GM12878 (cell line): ENCODE results near the gene MAF. TPM values are rescaled to one million over a fixed set of nuclear protein-coding genes. Genes with fewer than 3 reads are reported as not detected.

Experiments used
- ATAC-seq: fragments of 200-7000 bp; cut with Tn5 transposase; 3 replicates; pipeline ENCODE4 v1.9.1; 2020; ENCODE audit warnings: mild to moderate bottlenecking, moderate library complexity
- BruUV-seq: library from RNA; stranded (reverse); fragments of 400-500 nt; replicated peaks from 2 replicates; lab custom pipeline; 2021; lab: Mats Ljungman, UMichigan
- CTCF ChIA-PET: fragments of 300-600 bp; sonication (Branson Sonifier 250); formaldehyde crosslinking; extraction: SDS; loops from one replicate; lab custom pipeline; 2021; ENCODE audit warnings: inconsistent platforms; lab: Yijun Ruan, JAX
- POLR2A ChIA-PET: fragments of 350-600 bp; formaldehyde crosslinking; extraction: SDS; loops from one replicate; lab custom pipeline; 2021; ENCODE audit warnings: inconsistent platforms; lab: Charles Lee
- RAD21 ChIA-PET: fragments of 300-600 bp; sonication (Branson Sonifier 250); formaldehyde crosslinking; loops from one replicate; lab custom pipeline; 2023; ENCODE audit warnings: antibody characterized with exemption; ENCODE audit not compliant: unreplicated experiment; lab: Charles Lee
- SMC1A ChIA-PET: fragments of 300-600 bp; sonication (Branson Sonifier 250); formaldehyde crosslinking; loops from one replicate; lab custom pipeline; 2023; ENCODE audit not compliant: unreplicated experiment, uncharacterized antibody; lab: Charles Lee
- DNase-seq: peaks from one replicate; pipeline ENCODE4 v3.0.0-alpha.2; 2011; ENCODE audit warnings: low read depth, low spot score
- FAIRE-seq: peaks from 3 replicates; lab custom pipeline; 2011; peaks lifted over from hg19 to GRCh38; lab: Jason Lieb, UNC
- H2AFZ ChIP-seq: 2 replicates; pipeline ENCODE4 v1.6.0; 2011; ENCODE audit warnings: low read depth, low read length, control low read depth; ENCODE audit not compliant: control insufficient read depth
- H3K27ac ChIP-seq: 2 replicates; pipeline ENCODE4 v1.5.1; 2011; ENCODE audit warnings: control low read depth; ENCODE audit not compliant: control insufficient read depth, insufficient read depth
- H3K27me3 ChIP-seq, 2 experiments: replicated peaks in 1 of 2; 2 replicates each; pipeline versions ENCODE4 v1.6.0 to v1.6.1; 2011; ENCODE audit warnings: low read length in 1 of 2; ENCODE audit not compliant: control insufficient read depth in 2 of 2, insufficient read depth in 2 of 2
- H3K36me3 ChIP-seq, 2 experiments: 2 replicates each; pipeline ENCODE4 v1.5.1; 2011; ENCODE audit warnings: low read length in 1 of 2; ENCODE audit not compliant: control insufficient read depth in 2 of 2, insufficient read depth in 2 of 2
- H3K4me1 ChIP-seq: 2 replicates; pipeline ENCODE4 v1.6.1; 2011; ENCODE audit warnings: mild to moderate bottlenecking, low read length, moderate library complexity, mixed read lengths; ENCODE audit not compliant: control insufficient read depth, insufficient read depth
- H3K4me2 ChIP-seq: 2 replicates; pipeline ENCODE4 v1.6.0; 2011; ENCODE audit warnings: control low read depth; ENCODE audit not compliant: control insufficient read depth, insufficient read depth
- H3K4me3 ChIP-seq: fragments of 200-600 bp; sonication (generic); 2 replicates; pipeline ENCODE4 v1.5.1; 2016
- H3K79me2 ChIP-seq: 2 replicates; pipeline ENCODE4 v1.6.0; 2011; ENCODE audit warnings: low read length; ENCODE audit not compliant: control insufficient read depth, insufficient read depth
- H3K9ac ChIP-seq: 2 replicates; pipeline ENCODE4 v1.8.0; 2011; ENCODE audit warnings: low read length, control low read depth, mixed read lengths; ENCODE audit not compliant: control insufficient read depth, insufficient read depth
- H3K9me3 ChIP-seq: replicated peaks from 3 replicates; pipeline ENCODE4 v1.5.1; 2011; ENCODE audit warnings: mild to moderate bottlenecking, low read length; ENCODE audit not compliant: control insufficient read depth, insufficient read depth
- H4K20me1 ChIP-seq: 2 replicates; pipeline ENCODE4 v1.6.0; 2011; ENCODE audit not compliant: control insufficient read depth, insufficient read depth
- EGR1 ChIP-seq, 2 experiments: IDR thresholded peaks; 1 replicate in 1 of 2; 2 replicates in 1 of 2; pipeline ENCODE4 v1.6.1; 2011 to 2012; ENCODE audit warnings: low read depth in 2 of 2, low read length in 2 of 2, borderline replicate concordance in 1 of 2, mild to moderate bottlenecking in 1 of 2, moderate library complexity in 1 of 2
- FOXK2 ChIP-seq: fragments of 450-650 bp; IDR thresholded peaks from 2 replicates; pipeline ENCODE4 v1.6.1; 2017; ENCODE audit warnings: mild to moderate bottlenecking, moderate library complexity
- NRF1 ChIP-seq: conservative IDR thresholded peaks from 2 replicates; pipeline ENCODE4 v1.6.1; 2011; ENCODE audit warnings: mild to moderate bottlenecking, low read depth, low read length, improper control_type of control experiment
- POLR2AphosphoS5 ChIP-seq: IDR thresholded peaks from 2 replicates; pipeline ENCODE4 v1.6.1; 2011; ENCODE audit warnings: mild to moderate bottlenecking, low read length, inconsistent platforms
- SIX5 ChIP-seq: IDR thresholded peaks from 2 replicates; pipeline ENCODE4 v1.6.1; 2011; ENCODE audit warnings: mild to moderate bottlenecking, low read depth, low read length, moderate library complexity; ENCODE audit not compliant: severe bottlenecking
- SREBF2 ChIP-seq: IDR thresholded peaks from 2 replicates; pipeline ENCODE4 v1.6.1; 2012; ENCODE audit warnings: mild to moderate bottlenecking, low read length
- TCF12 ChIP-seq: IDR thresholded peaks from 2 replicates; pipeline ENCODE4 v1.6.1; 2011; ENCODE audit warnings: low read depth, mild to moderate bottlenecking, low read length
- ZNF24 ChIP-seq: fragments of 450-650 bp; IDR thresholded peaks from 2 replicates; pipeline ENCODE4 v1.6.1; 2017; ENCODE audit warnings: antibody characterized with exemption, mild to moderate bottlenecking
- ZNF384 ChIP-seq: IDR thresholded peaks from 2 replicates; pipeline ENCODE4 v1.6.1; 2012; ENCODE audit warnings: low read depth, mild to moderate bottlenecking, low read length, improper control_type of control experiment, borderline replicate concordance
- ZZZ3 ChIP-seq: IDR thresholded peaks from 2 replicates; pipeline ENCODE4 v1.6.1; 2011; ENCODE audit warnings: low read depth; ENCODE audit not compliant: control insufficient read depth, insufficient read length
- WGBS: methylation state at CpG from one replicate; pipeline ENCODE4 v1.1.6; 2016; ENCODE audit warnings: low lambda C conversion rate; ENCODE audit not compliant: insufficient replicate concordance, insufficient coverage; ENCODE audit errors: missing lambda C conversion rate; 5-methylcytosine and 5-hydroxymethylcytosine counted together
- in situ Hi-C: fragments of 300-500 bp; cut with MboI; formaldehyde crosslinking; loops from 9 replicates; pipeline ENCODE4 v1.14.3; 2018; ENCODE audit warnings: mixed read lengths
- intact Hi-C: fragments of 100-400 bp; cut with micrococcal nuclease; formaldehyde crosslinking; loops from one replicate; pipeline ENCODE4 v1.14.2; 2022; ENCODE audit not compliant: unreplicated experiment
- polyA plus RNA-seq, 11 experiments: library from polyadenylated mRNA; depleted of rRNA in 4 of 11; unstranded in 6 of 11; stranded (reverse) in 5 of 11; fragments of >200 nt; fragmentation: Nextera tagmentation in 4 of 11; fragmentation: Illumina TruSeq in 1 of 11; extraction: Ambion mirVana in 4 of 11; extraction: Trizol in 1 of 11; gene quantifications; 1 replicate in 1 of 11; 2 replicates in 10 of 11; pipeline versions ENCODE4 v1.2.1 to v1.2.3, GENCODE V29; 2011 to 2016; ENCODE audit warnings: inconsistent platforms in 2 of 11, missing spikeins in 2 of 11, low read depth in 1 of 11
- total RNA-seq, 4 experiments: library from RNA; depleted of rRNA in 3 of 4; stranded (reverse); fragments of >200 nt in 3 of 4; fragmentation: Illumina TruSeq in 1 of 4; extraction: Trizol in 1 of 4; gene quantifications; 2 replicates each; pipeline versions ENCODE4 v1.2.1 to v1.2.3, GENCODE V29; 2013 to 2021
- TF ChIP-seq, protein P1 (sequence below): IDR thresholded peaks from 2 replicates; pipeline ENCODE4 v1.6.1; 2012; ENCODE audit warnings: mild to moderate bottlenecking, low read depth, low read length
- TF ChIP-seq, protein P2 (sequence below): fragments of 450-650 bp; formaldehyde crosslinking; IDR thresholded peaks from 2 replicates; pipeline ENCODE4 v1.5.0; 2022; ENCODE audit warnings: mild to moderate bottlenecking, missing genetic modification characterization

MAF gene
- total and polyA plus RNA-seq, 10 of the 15 experiments (the other 5 are each of a cell fraction or from before 2014, with no cell fraction given), result 0.03 to 0.13 TPM; not detected in 8

DNA sequence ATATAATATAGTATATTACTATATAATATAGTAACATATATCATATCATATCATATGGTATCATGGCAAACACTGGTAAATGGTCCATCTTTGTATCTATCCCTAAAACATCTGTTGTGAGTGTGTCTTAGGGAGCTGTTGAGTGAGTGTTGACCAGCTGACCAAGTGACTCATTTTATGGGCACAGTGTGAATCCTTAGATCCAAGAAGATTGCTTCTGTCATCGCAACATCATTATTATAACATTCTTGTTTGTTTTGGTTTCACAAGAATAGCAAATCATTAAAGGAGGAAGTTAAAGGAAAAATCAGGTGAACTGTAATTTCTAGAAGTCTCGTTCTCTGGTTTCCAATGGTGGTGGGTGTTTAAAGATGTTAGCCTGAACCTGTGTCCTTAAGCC is 11.7 kb upstream of the MAF start:
- Histone ChIP-seq H3K9ac (no peak overlapping the region), H2AFZ (no peak overlapping the region), H3K79me2 (no peaks in the 10 kb centered on the region), H3K4me3 (no peak overlapping the region), H3K4me2 (no peak overlapping the region), H3K36me3 (no peaks in the 10 kb centered on the region), H3K27me3 (peaks cover 0 to 3% of the 10 kb centered on the region in 2 experiments; a peak in 1 of 4 replicates), H3K4me1 (no peaks in the 10 kb centered on the region), H3K27ac (no peak overlapping the region), H4K20me1 (no peaks in the 10 kb centered on the region), H3K9me3 (no peaks in the 10 kb centered on the region)
- ATAC-seq (no peak), DNase-seq (no peak), FAIRE-seq (no peak)
- TF ChIP-seq, protein P1, sequence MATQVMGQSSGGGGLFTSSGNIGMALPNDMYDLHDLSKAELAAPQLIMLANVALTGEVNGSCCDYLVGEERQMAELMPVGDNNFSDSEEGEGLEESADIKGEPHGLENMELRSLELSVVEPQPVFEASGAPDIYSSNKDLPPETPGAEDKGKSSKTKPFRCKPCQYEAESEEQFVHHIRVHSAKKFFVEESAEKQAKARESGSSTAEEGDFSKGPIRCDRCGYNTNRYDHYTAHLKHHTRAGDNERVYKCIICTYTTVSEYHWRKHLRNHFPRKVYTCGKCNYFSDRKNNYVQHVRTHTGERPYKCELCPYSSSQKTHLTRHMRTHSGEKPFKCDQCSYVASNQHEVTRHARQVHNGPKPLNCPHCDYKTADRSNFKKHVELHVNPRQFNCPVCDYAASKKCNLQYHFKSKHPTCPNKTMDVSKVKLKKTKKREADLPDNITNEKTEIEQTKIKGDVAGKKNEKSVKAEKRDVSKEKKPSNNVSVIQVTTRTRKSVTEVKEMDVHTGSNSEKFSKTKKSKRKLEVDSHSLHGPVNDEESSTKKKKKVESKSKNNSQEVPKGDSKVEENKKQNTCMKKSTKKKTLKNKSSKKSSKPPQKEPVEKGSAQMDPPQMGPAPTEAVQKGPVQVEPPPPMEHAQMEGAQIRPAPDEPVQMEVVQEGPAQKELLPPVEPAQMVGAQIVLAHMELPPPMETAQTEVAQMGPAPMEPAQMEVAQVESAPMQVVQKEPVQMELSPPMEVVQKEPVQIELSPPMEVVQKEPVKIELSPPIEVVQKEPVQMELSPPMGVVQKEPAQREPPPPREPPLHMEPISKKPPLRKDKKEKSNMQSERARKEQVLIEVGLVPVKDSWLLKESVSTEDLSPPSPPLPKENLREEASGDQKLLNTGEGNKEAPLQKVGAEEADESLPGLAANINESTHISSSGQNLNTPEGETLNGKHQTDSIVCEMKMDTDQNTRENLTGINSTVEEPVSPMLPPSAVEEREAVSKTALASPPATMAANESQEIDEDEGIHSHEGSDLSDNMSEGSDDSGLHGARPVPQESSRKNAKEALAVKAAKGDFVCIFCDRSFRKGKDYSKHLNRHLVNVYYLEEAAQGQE, result no peak
- intact Hi-C loops (no loop called here), in situ Hi-C loops (no loop called here)
- ChIA-PET SMC1A (no interaction called here), CTCF (no interaction called here), POLR2A (no interaction called here), RAD21 (no interaction called here)
- no TSS peak for BruUV-seq
- 21% methylated on average over 2 of the region's 2 CpGs for WGBS

DNA sequence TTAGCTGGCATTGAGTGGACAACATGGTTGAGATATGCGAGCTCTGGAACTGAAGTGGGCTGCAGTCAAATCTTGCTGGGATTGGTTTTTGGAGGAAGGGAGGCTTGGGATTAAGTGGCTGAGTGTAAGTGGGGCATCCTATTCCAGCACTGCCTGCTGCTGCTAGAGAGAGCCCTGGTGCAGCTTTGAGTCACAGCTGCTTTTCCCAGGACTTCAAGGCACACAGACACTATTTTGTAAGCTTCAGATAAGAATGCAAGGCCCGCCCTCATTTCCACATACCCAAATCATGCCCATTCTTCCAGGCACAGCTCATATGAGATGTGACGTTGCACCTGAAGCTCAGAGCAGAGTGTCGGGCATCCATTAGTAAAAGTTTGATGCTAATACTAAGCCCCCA is 10.2 kb upstream of the MAF start:
- Histone ChIP-seq H3K27ac (no peak overlapping the region), H3K27me3 (peaks cover 0 to 5% of the 10 kb centered on the region in 2 experiments; a peak in 1 of 4 replicates), H4K20me1 (no peaks in the 10 kb centered on the region), H3K9ac (no peak overlapping the region), H3K4me3 (no peak overlapping the region), H3K9me3 (no peaks in the 10 kb centered on the region), H3K79me2 (no peaks in the 10 kb centered on the region), H2AFZ (no peak overlapping the region), H3K4me2 (no peak overlapping the region), H3K4me1 (0 out of 2 replicates have a peak, but pooled peaks cover 4% of the 10 kb centered on the region), H3K36me3 (no peaks in the 10 kb centered on the region)
- ChIA-PET CTCF (no interaction called here), POLR2A (no interaction called here), SMC1A (no interaction called here), RAD21 (no interaction called here)
- intact Hi-C loops, result no loop called here
- BruUV-seq, result no TSS peak
- FAIRE-seq (no peak), DNase-seq (no peak), ATAC-seq (no peak)
- in situ Hi-C loops, result no loop called here
- WGBS, result 23% methylated on average over 4 of the region's 4 CpGs
- no peak for TF ChIP-seq ZNF384
- TF ChIP-seq NRF1, result no peak
- no peak for TF ChIP-seq FOXK2
- no peak for TF ChIP-seq EGR1 (IDR thresholded peaks at IDR 0.05; ENCODE audit: borderline replicate concordance in 1 of 2, low read depth in 2 of 2, low read length in 2 of 2)
- TF ChIP-seq ZZZ3, result no peak
- TF ChIP-seq, protein P2, sequence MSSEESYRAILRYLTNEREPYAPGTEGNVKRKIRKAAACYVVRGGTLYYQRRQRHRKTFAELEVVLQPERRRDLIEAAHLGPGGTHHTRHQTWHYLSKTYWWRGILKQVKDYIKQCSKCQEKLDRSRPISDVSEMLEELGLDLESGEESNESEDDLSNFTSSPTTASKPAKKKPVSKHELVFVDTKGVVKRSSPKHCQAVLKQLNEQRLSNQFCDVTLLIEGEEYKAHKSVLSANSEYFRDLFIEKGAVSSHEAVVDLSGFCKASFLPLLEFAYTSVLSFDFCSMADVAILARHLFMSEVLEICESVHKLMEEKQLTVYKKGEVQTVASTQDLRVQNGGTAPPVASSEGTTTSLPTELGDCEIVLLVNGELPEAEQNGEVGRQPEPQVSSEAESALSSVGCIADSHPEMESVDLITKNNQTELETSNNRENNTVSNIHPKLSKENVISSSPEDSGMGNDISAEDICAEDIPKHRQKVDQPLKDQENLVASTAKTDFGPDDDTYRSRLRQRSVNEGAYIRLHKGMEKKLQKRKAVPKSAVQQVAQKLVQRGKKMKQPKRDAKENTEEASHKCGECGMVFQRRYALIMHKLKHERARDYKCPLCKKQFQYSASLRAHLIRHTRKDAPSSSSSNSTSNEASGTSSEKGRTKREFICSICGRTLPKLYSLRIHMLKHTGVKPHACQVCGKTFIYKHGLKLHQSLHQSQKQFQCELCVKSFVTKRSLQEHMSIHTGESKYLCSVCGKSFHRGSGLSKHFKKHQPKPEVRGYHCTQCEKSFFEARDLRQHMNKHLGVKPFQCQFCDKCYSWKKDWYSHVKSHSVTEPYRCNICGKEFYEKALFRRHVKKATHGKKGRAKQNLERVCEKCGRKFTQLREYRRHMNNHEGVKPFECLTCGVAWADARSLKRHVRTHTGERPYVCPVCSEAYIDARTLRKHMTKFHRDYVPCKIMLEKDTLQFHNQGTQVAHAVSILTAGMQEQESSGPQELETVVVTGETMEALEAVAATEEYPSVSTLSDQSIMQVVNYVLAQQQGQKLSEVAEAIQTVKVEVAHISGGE (CRISPR knock-in tag), result no peak
- no peak for TF ChIP-seq POLR2AphosphoS5
- no peak for TF ChIP-seq ZNF24
- TF ChIP-seq TCF12, result no peak
- no peak for TF ChIP-seq SREBF2
- TF ChIP-seq SIX5, result no peak
